Cortex of kidney (tissue), 1 donor: ENCODE results near the gene NOSTRIN.

Source experiments
- DNase-seq: peaks from one replicate; lab custom pipeline; 2025; lab: John Stamatoyannopoulos, UW

The NOSTRIN gene

DNA sequence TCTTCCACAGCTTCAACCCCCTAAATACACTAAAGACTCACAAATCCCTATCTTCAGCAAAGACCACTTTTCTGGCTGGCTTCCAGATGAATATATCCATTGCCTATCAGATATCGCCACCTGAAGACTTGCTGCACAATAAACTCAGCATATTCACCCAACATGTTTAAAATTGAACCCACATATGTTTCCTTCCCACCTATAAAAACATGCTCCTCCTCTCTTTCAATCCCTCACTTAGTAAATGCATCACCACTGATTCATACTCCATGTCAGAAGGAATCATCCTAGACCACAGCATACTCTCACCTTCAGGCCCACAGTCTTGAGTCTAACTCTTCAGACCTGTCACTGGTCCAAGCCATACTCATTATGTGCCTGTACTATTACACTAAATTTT is 82.5 kb downstream of the NOSTRIN start:
- no peak for DNase-seq

DNA sequence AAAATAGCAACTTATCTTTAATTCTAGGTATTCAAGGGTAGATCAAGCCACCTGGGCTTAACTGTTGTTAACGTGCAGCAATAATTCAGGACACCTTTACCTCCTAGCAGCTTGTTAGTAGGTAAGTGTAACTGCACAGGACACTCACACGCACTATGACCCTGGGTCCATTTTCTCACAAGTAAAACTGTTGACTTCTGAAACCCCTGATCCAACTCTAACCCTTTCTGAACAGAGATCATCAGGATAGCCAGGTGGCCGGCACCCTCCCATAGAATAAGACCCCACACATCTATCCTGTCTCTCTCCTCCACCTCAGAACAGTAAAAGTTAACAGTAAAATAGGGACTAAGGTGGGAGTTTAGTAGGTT is 87.2 kb downstream of the NOSTRIN start:
- no peak for DNase-seq

GRCh38 chr2:168890006-168890782 is 87.8 kb downstream of the NOSTRIN start, which contains the start of gene SPC25:
SPC25 (minus strand) TSS chr2:168890430; CDS start chr2:168889519, 911 bp downstream.
- no peak for DNase-seq

- no peak for DNase-seq
These were observed 89.9 kb downstream of the NOSTRIN start for GRCh38 chr2:168892327-168892726.

GRCh38 chr2:168894101-168894500 is 91.7 kb downstream of the NOSTRIN start:
- DNase-seq, result no peak

DNA sequence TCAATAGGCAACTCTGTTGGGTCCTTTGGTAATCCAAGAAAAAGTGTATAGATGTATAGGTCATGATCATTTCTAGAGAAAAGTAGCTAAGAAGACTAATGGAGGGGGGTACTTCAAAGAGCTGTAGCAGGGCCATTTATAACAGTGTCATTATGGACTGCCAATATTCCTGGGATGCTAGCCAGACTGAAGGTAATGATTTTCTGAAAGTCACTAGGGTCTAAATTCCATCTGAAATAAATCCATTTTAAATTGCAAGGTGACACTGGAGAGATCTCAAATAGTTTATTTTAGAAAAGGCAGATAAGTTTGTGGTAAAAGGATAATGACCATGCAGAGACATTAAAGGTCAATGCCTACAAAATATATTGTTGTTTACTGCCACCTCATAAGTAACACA is 92.3 kb downstream of the NOSTRIN start:
- DNase-seq, result no peak

DNA sequence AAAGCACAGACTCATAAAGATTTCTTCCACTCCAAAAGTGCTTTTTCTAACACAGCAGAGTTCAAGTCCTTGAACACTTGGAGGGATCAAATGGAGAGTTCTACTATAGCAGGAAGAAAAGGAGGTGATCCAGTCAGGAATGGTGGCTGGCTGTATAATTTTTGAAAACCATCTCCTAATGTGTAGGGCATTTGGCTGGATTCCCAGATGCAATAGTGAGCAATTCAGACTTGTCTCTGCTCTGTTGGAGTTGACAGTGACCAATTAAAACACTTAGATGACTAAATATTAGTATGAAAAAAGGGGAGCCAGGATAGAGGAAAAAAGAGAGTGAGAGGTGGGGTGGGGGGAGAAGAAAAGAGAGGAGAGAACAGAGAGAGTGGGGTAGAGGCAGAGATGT is 93.3 kb downstream of the NOSTRIN start:
- DNase-seq, result no peak

- no peak for DNase-seq
These were observed 94.3 kb downstream of the NOSTRIN start for GRCh38 chr2:168896783-168897182.

DNA sequence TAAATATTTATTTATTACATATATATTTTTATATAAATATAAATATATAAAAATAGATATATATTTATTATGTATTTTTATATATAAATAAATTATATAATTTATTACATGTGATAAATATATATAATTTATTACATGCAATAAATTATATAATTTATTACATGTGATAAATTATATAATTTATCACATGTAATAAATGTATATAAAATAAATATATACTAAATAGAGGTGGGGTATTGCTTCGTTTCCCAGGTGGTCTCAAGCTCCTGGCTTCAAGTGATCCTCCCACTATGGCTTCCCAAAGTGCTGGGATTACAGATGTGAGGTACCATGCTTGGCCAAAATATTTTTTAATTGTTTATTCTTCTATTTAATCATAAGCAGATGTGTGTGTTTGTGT is 95.0 kb downstream of the NOSTRIN start:
- DNase-seq, result no peak

- no peak for DNase-seq
These were observed 98.6 kb downstream of the NOSTRIN start, which contains the start of gene G6PC2 for GRCh38 chr2:168901003-168901402. G6PC2 (plus strand) TSS chr2:168901291; CDS start chr2:168901332, 41 bp downstream.

DNA sequence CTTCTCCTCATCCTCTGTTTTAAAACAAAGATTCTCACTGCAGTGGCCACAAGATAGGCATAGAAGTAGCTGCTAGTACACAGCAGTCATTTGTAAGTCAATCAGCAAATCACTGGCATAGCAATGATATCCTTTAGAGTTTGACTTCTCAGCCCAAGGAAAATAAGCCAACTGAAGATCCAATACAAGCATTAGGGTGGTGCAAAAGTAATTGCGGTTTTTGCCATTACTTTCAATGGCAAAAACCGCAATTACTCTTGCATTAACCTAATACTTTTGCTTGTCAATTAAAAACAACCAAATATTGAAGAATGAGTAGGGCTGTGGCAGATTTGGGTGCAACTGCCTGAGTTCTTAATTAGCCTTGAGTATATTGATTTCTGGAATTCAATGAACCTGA is 101.5 kb downstream of the NOSTRIN start:
- no peak for DNase-seq

- no peak for DNase-seq
These were observed 101.9 kb downstream of the NOSTRIN start for GRCh38 chr2:168904358-168904757.

- no peak for DNase-seq
These were observed 105.7 kb downstream of the NOSTRIN start for GRCh38 chr2:168907940-168908662.

DNA sequence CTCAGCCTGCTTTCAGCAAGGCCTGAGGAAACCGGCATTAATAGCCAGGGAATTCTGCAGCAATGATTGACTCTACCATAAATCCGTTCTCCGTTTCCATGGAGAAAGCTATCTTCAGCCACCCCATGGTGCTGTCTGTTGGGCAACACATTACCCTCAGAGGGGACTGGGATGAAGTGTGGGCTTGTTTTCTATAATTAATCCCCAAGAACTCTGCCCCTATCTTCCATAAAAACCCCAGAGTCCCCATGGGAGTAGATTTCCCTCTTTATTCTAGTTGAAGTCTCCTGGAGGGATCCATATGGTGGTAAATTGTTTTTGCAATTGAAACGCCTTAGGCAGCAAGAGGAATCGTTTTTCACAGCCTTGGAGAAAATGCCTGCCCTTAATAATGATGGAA is 107.9 kb downstream of the NOSTRIN start:
- no peak for DNase-seq

DNA sequence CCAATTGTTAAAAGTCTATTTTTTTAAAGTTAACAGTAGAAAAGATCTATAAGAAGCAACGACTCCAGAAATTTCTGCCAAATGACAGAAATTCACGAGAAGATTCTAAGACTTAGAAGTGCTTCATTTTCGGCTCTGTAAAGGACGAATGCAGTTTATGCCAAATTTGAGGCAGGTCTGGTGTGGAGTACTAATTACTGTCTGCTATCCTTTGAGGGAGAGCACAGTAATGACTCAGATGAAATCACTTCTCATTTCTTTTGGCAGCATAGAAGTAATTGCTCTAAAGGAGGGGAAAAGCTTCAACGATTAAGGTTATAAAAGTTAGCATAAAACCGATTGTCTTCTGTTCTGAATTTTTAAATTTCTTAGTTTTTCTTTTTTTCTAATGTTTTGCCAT is 110.0 kb downstream of the NOSTRIN start:
- no peak for DNase-seq

- DNase-seq, result no peak
These were observed 110.5 kb downstream of the NOSTRIN start for GRCh38 chr2:168912901-168913369.

DNA sequence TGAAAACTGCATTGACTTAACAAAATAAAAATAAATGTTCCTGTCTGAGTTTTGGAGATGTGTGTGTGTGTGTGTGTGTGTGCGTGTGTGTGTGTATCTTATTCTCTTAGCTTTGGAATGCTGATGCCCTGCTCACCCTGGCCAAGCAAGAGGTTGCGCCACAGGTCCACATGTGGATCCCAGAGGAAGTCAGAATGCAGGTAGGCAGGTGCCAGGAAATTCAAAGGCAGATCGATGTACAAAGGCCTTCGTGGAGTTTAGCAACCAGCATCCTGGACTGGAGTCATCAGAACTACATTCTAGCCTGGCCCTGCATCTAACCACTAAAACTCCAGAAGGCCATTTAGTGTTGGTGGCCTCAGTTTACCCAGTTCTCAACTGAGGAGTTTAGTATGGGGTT is 111.1 kb downstream of the NOSTRIN start:
- no peak for DNase-seq
